Mucosa of descending colon (tissue), 3 donors: ENCODE results near the gene JPH3. TPM values are rescaled to one million over a fixed set of nuclear protein-coding genes. Genes with fewer than 3 reads are reported as not detected.
A peak's percentile ranks its signal among the peaks of the same experiment; 100 is the strongest.

Experiments
- ATAC-seq: fragments of 200-7000 bp; cut with Tn5 transposase; one replicate; pipeline ENCODE4 v1.9.1; 2020; ENCODE audit warnings: mild to moderate bottlenecking, moderate library complexity
- DNase-seq, 3 donors: peaks; one replicate each; pipeline ENCODE4 v3.0.0-alpha.2; 2020
- H3K36me3 ChIP-seq: fragments of 200-600 bp; one replicate; pipeline ENCODE4 v1.8.0; 2021; ENCODE audit warnings: low read depth, mild to moderate bottlenecking
- H3K4me1 ChIP-seq: fragments of 200-600 bp; one replicate; pipeline ENCODE4 v1.8.0; 2021; ENCODE audit warnings: low read depth, mild to moderate bottlenecking
- H3K4me3 ChIP-seq: fragments of 200-600 bp; one replicate; pipeline ENCODE4 v1.8.0; 2021; ENCODE audit warnings: mild to moderate bottlenecking
- H3K9me3 ChIP-seq: fragments of 200-600 bp; one replicate; pipeline ENCODE4 v1.8.0; 2021; ENCODE audit warnings: mild to moderate bottlenecking
- CTCF ChIP-seq: fragments of 200-600 bp; IDR thresholded peaks from one replicate; pipeline ENCODE4 v1.8.0; 2022; ENCODE audit warnings: antibody characterized with exemption, mild to moderate bottlenecking
- intact Hi-C, 2 donors: fragments of 100-400 bp; cut with DNase I in 1 of 2; cut with micrococcal nuclease in 1 of 2; formaldehyde crosslinking; loops; one replicate each; pipeline versions ENCODE4 v1.11.0 to v1.11.1; 2022; cut with DNase I, micrococcal nuclease
- total RNA-seq, 3 donors: library from RNA; stranded (reverse); fragmentation: NEBNext Ultra II Directional in 2 of 3; extraction: Animal tissue kit (Norgen Biotek cat#: 25700) in 2 of 3; gene quantifications; one replicate each; pipeline versions ENCODE4 v1.2.1 to v1.2.4, GENCODE V29; 2021 to 2023
- donor health status: DM: no; HTN: no; CAD: no; lungs with moderate emphysema.
- donor health status: DM: no; HTN: no; CAD: no.
- donor health status: DM: no; HTN: yes; CAD: no.

JPH3 gene
- total RNA-seq, 3 donors from 2014 or later, result 0.17 to 2.1 (median 0.84) TPM

GRCh38 chr16:87688876-87689815 lies 86.8 kb downstream of the JPH3 start:
- no peak overlapping the region for H3K4me3 ChIP-seq
- H3K4me1 ChIP-seq, result no peaks in the 10 kb centered on the region
- ATAC-seq (no peak), DNase-seq (no peak)
- intact Hi-C loops, result no loop called here
- no peaks in the 10 kb centered on the region for H3K9me3 ChIP-seq
- TF ChIP-seq CTCF, result no peak
- H3K36me3 ChIP-seq, result no peaks in the 10 kb centered on the region

GRCh38 chr16:87689956-87690465 lies 87.7 kb downstream of the JPH3 start:
- Histone ChIP-seq H3K9me3 (no peaks in the 10 kb centered on the region), H3K36me3 (no peaks in the 10 kb centered on the region), H3K4me3 (no peak overlapping the region), H3K4me1 (no peaks in the 10 kb centered on the region)
- ATAC-seq, result no peak
- no peak for TF ChIP-seq CTCF
- intact Hi-C loops, result no loop called here
- no peak for DNase-seq

GRCh38 chr16:87690911-87691685 lies 88.8 kb downstream of the JPH3 start:
- DNase-seq (no peak), ATAC-seq (no peak)
- Histone ChIP-seq H3K4me3 (no peak overlapping the region), H3K36me3 (no peaks in the 10 kb centered on the region), H3K4me1 (no peaks in the 10 kb centered on the region), H3K9me3 (no peaks in the 10 kb centered on the region)
- TF ChIP-seq CTCF, result no peak
- intact Hi-C loops, result no loop called here

- no peak for TF ChIP-seq CTCF
- Histone ChIP-seq H3K4me1 (no peaks in the 10 kb centered on the region), H3K36me3 (no peaks in the 10 kb centered on the region), H3K4me3 (no peak overlapping the region), H3K9me3 (no peaks in the 10 kb centered on the region)
- no peak for ATAC-seq
- no peak for DNase-seq
- intact Hi-C loops, result no loop called here
Observed at GRCh38 chr16:87691686-87692079, 89.4 kb downstream of the JPH3 start.

- ATAC-seq (peak; percentile 10), DNase-seq (no peak)
- H3K4me3 ChIP-seq, result no peak overlapping the region
- no peaks in the 10 kb centered on the region for H3K9me3 ChIP-seq
- intact Hi-C loops, result no loop called here
- no peak for TF ChIP-seq CTCF
- no peaks in the 10 kb centered on the region for H3K36me3 ChIP-seq
- no peaks in the 10 kb centered on the region for H3K4me1 ChIP-seq
Observed at GRCh38 chr16:87692176-87692575, 89.9 kb downstream of the JPH3 start.
